Mononuclear cell (primary cell): ENCODE measurements around the gene CEBPZ. TPM values are rescaled to one million over a fixed set of nuclear protein-coding genes. Genes with fewer than 3 reads are reported as not detected.
"Not testable (repeated sequence)": the region's sequence is repeated elsewhere in the genome, so short reads cannot be mapped to it uniquely, and the experiment has no call there.

Source experiments
- H3K27me3 ChIP-seq: 2 replicates; pipeline ENCODE4 v1.6.0; 2011; ENCODE audit warnings: low read length, control low read depth; ENCODE audit not compliant: insufficient read depth
- H3K4me1 ChIP-seq: 2 replicates; pipeline ENCODE4 v1.5.1; 2011; ENCODE audit warnings: mild to moderate bottlenecking, low read length, control low read depth; ENCODE audit not compliant: insufficient read depth
- H3K4me3 ChIP-seq: 2 replicates; pipeline ENCODE4 v1.5.1; 2011; ENCODE audit warnings: mild to moderate bottlenecking, low read length, moderate library complexity
- H3K9me3 ChIP-seq: 2 replicates; pipeline ENCODE4 v1.5.1; 2011; ENCODE audit warnings: low read depth, mild to moderate bottlenecking, control low read depth, low read length
- total RNA-seq: library from RNA; depleted of rRNA; stranded (reverse); fragments of >200 nt; gene quantifications from one replicate; pipeline ENCODE4 v1.2.3, GENCODE V29; 2012

CEBPZ gene
- total RNA-seq, 1 donor = 78.4 TPM

DNA sequence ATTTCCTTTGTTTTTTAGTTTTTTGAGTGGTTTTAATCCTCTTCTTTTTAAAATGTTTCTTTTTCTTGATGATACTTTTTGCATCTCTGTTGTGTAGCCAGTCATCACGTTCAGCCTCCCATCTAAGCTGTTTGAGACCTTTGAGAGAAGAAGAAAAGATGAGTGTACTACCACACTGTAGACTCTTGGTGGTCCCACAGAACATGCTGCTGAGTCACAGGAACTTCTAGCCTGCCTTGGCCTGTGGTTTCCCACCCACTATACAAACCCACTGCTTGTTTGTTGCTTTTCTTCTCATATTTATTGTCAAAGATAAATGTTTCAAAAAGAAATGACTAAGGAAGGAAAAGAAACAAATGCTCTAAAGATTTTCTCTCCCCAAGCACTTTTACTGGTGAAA lies 29.6 kb downstream of the CEBPZ start:
- Histone ChIP-seq H3K9me3 (peaks cover 6% of the 10 kb centered on the region), H3K27me3 (no peaks in the 10 kb centered on the region), H3K4me1 (peaks cover 21% of the 10 kb centered on the region), H3K4me3 (no peak overlapping the region)

DNA sequence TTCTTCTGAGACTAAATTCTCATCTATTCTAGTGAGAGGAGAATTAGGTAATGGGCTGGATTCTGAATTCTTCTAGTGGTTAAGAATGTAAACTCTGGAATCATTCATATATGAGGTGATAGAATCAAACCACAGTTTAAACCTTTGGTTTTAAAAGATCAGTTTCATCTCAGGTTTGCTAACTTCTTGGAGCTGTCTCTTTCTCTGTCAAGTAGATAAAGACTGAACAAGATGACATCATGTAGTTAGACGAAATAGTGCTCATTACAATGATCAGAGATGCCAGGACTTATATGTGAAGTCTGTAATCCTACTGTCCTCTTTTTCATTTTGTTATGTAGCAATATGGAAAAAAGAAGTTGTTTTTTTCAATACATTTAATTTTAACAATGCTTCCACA lies 30.2 kb downstream of the CEBPZ start:
- Histone ChIP-seq H3K4me1 (peaks cover 21% of the 10 kb centered on the region), H3K9me3 (peaks cover under 1% of the 10 kb centered on the region), H3K27me3 (no peaks in the 10 kb centered on the region), H3K4me3 (no peak overlapping the region)

DNA sequence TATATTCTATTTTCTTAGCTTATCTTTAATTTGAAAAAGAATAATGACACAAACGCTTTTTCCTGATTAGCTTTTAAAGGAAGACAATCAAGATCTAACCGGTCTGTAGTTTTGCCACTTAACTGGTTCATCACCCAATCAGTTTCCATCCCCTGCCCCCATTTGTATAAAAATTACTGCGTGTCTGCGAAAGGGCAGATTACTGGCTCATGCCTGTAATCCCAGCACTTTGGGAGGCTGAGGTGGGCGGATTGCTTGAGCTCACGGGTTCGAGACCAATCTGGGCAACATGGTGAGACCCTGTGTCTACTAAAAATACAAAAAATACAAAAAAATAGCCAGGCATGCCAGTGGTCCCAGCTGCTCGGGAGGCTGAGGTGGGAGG lies 32.7 kb downstream of the CEBPZ start:
- Histone ChIP-seq H3K27me3 (no peaks in the 10 kb centered on the region), H3K4me1 (peaks cover 27% of the 10 kb centered on the region), H3K9me3 (no peaks in the 10 kb centered on the region), H3K4me3 (no peak overlapping the region)

DNA sequence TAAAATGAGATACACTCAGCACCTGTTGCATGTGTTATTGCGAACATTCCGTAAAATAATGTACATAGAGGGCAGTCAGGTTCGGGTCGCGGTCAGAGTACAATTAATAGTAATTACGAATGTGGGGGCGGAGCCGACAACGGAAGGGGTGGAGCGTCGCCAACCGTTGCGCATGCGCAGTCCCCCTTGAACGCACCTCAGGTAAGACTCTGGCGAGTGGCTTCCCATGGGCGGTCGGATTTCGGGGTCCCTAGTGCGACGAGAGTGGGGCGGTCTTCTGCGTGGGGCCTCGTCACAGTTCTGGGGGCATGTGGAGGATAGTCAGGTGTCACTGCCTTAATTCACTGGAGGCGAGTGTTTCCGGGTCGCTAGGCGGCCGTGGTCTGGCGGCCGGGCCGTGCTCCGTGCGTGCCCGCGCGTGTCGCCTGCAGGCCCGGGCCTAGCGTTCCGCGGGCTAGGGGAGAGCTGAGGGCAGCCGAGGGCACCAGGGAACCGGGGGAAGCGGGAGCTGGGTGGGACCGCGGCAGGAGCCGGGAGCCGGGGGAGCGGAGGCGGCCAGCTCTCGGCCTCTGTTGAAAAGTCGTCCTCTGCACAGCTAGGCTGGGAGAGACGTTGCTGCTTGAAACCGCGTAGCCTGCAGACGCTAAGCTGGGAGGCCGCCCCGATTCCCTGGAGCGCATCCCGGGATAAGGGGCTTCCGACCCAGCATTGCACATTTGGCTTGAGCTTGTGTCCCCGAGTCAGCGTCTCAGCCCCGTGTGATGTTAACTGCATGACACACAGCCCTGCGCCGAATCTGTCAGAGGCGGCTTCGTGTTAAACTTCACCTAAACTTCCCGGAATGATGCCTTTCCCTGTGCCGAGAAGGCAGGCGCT lies 34.8 kb downstream of the CEBPZ start, which contains the start of gene CEBPZOS:
CEBPZOS (plus strand) TSS at position 177 of the 876 bp plus-strand sequence. CDS start 3,209 bp downstream, outside the sequence.
- H3K27me3 ChIP-seq = no peaks in the 10 kb centered on the region
- peaks cover 32% of the 10 kb centered on the region for H3K4me1 ChIP-seq
- peak within 1 kb of the TSS; percentile 72 for H3K4me3 ChIP-seq
- H3K9me3 ChIP-seq = no peaks in the 10 kb centered on the region

DNA sequence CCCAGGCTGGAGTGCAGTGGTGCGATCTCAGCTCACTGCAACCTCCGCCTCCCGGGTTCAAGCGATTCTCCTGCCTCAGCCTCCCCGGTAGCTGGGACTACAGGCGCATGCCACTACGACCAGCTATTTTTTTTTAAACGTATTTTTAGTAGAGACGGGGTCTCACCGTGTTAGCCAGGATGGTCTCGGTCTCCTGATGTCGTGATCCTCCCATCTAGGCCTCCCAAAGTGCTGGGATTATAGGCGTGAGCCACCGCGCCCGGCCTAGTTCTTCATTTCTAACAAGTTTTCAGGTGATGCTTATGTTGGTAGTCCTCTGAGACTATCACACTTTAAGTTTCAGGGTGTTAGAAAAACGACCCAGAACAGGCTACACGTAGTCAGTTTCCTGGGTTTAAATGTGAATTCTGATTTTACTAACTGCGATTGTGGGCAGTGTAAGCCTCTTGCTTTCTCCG lies 35.5 kb downstream of the CEBPZ start:
- peak overlapping the region; percentile 72 for H3K4me3 ChIP-seq

DNA sequence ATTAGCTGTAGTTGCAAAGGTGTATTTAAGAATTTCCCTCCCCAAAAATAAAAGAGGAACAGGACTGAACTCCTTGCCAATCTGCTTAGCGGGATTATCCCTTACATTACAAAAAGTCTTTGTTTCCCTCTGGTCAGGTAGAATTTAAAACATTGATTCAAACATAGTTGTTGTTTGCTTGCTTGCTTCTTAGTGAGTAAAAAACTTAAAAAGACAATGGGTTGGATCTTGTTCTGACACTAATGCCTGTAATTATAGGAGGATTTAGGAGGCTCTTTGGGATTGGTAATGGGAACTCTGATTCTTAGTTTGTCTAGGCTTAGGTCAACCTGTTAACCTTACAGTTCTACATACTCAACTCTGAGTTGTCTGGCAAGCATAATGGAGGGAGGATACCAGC lies 38.8 kb downstream of the CEBPZ start:
- Histone ChIP-seq H3K4me1 (peaks cover 40% of the 10 kb centered on the region), H3K4me3 (no peak overlapping the region), H3K27me3 (no peaks in the 10 kb centered on the region), H3K9me3 (no peaks in the 10 kb centered on the region)

More for the DNA sequence above, 35.5 kb downstream of the CEBPZ start:
- peaks cover 38% of the 10 kb centered on the region for H3K4me1 ChIP-seq
- not testable (repeated sequence) for H3K27me3 ChIP-seq, H3K9me3 ChIP-seq

DNA sequence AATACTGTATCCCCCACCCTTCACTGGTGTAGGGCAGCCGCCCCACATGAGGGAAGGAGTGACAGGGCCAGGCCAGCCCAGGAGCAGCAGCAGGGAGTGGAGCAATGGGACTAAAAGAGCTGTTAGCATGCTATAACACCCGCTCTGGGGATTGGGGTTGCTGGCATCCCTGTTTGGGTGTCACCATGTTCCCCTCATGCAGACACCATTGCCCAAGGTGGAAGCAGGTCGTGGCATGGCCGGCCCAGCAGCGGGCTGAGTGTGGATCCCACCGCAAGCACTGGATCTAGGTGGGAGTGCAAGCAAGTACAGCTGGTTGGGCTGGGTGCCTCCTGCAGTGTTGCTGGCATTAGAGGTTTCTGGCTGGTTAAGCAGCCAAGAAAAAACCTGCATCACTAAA lies 39.6 kb downstream of the CEBPZ start:
- H3K4me1 ChIP-seq = peaks cover 32% of the 10 kb centered on the region
- H3K27me3 ChIP-seq = no peaks in the 10 kb centered on the region
- H3K9me3 ChIP-seq = no peaks in the 10 kb centered on the region
- no peak overlapping the region for H3K4me3 ChIP-seq

DNA sequence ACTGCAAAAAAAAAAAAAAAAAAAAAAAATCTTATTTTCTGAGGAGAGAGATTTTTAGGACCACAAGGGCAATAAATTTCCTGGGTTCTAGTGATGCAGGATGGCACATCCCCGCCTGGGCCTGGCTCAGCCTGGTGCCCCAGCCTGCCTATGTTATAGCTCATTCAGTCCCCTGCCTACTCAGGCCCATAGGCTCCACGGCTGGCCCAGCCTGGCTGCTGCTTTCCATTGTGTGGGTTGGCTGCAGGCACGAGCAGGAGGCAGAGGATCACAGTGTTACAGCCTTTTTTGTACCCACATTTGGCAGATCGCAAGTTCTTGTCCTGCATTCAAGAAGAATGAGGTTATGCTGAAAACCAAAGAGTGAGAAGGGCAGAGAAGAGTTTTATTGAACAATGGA lies 40.1 kb downstream of the CEBPZ start:
- Histone ChIP-seq H3K4me1 (peaks cover 32% of the 10 kb centered on the region), H3K27me3 (no peaks in the 10 kb centered on the region), H3K9me3 (no peaks in the 10 kb centered on the region), H3K4me3 (no peak overlapping the region)

DNA sequence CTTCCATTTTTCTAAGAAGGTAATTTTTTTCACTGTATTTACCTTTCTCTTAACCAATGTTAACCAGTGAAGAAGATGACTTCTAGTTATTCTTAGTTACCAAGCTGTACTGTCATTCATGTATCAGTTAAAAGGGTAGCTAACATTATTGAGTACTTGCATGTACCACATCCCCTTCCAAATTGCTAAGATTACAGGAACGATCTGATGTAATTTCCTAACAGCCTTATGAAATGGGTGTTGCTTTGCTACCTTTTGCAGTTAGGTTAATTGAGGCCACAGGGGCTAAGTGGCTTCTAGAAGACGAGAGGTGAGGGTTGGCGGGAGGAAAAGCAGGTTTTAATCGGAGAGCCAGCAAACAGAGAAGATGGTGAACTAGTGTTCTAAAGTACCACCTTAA lies 41.1 kb downstream of the CEBPZ start:
- Histone ChIP-seq H3K27me3 (no peaks in the 10 kb centered on the region), H3K4me3 (no peak overlapping the region), H3K4me1 (peaks cover 26% of the 10 kb centered on the region), H3K9me3 (no peaks in the 10 kb centered on the region)

DNA sequence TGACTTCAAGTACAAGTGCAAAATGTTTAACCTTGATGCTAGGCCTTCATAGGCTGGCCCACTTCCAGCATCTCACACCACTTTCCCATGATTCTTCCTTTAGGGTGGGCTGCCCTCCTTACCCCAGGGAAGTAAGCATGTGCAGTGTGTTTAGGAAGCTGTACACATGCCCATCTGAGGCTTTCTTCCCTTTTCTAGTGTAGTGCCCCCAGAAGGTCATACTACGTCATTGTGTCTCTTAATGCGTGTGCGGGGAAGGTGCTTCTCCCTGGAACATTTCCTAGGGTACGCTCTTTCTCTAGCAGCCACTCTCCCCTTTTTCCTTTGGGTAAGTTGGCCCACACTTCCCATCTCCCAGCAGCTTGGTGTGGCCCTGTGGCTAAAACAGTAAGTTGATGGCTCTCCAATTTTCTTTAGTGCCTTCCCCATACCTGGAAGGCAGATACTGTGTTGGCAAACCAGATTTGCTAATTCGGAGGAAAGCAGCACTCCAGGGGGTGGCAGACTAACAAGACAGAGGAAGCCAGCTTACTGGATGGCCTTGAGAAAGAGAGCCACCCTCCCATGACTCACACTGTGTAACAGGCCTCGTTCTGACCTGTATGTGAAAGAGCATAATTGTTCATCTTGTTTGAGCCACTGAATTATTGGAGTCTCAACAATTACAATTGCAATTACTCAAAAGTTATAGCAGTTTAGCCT lies 41.8 kb downstream of the CEBPZ start:
- H3K4me3 ChIP-seq = no peak overlapping the region
- H3K27me3 ChIP-seq = no peaks in the 10 kb centered on the region
- no peaks in the 10 kb centered on the region for H3K9me3 ChIP-seq
- H3K4me1 ChIP-seq = peaks cover 26% of the 10 kb centered on the region

DNA sequence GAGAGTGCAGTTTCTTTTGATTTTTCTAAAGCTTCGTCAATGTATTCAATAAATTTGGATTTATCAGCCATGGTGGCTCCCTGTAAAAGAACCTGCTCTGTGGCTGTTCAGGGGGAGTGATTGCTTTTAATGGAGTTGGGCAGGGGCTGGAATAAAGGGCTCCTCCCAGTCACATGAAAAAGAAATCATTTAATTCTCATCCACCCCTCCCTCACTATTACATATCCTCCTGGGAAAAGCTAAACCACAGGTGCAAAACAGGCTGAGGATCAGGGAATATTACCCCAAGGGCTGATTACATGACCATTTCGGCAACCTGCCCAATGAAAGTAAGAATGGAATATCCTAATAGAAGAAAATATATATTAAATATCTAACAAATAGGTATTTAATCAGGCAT lies 42.8 kb downstream of the CEBPZ start, which contains the start of gene SULT6B1:
SULT6B1 (minus strand) TSS at position 101 of the 400 bp plus-strand sequence; CDS start at position 71, 30 bp downstream.
- H3K9me3 ChIP-seq = no peaks in the 10 kb centered on the region
- H3K4me3 ChIP-seq = no peak within 1 kb of the TSS
- H3K27me3 ChIP-seq = no peaks in the 10 kb centered on the region
- H3K4me1 ChIP-seq = peaks cover 26% of the 10 kb centered on the region

DNA sequence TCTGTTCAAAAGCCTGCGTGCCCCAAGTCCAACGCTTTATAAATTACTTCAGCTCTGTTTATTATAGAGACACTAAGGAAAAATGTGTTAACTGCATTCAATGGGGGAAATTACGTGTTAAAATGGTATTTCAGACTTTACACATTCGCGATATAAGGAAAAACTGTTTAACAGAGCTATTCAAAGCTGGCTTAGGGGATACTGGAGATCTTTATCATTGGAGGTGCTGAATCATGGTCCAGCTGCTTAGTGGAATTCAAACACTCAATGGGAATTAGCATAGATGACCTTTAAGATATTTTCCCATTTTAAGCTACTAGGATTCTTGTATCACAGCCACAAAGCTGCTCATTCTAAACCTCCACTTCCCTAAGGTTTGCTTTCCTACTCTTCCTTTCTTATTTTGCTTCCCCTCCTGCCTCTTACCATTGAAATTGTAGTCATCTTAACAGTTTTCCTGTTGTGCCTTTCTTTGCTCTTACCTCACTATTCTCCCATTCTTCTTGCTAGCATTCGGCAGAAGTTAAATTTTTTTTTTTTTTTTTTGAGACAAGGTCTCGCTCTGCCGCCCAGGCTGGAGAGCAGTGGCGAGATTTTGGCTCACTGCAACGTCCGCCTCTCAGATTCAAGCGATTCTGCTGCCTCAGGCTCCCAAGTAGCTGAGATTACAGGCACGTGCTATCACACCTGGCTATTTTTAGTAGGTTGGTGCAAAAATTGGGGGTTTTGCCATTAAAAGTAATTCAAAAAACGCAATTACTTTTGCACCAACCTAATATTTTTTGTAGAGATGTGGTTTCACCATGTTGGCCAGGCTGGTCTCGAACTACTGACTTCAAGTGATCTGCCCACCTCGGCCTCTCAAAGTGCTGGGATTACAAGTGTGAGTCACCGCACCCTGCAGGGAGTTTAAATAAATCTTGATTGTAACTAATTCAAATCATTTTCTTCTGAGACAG lies 49.4 kb downstream of the CEBPZ start:
- H3K4me1 ChIP-seq = no peaks in the 10 kb centered on the region
- H3K27me3 ChIP-seq = no peaks in the 10 kb centered on the region
- no peak overlapping the region for H3K4me3 ChIP-seq

DNA sequence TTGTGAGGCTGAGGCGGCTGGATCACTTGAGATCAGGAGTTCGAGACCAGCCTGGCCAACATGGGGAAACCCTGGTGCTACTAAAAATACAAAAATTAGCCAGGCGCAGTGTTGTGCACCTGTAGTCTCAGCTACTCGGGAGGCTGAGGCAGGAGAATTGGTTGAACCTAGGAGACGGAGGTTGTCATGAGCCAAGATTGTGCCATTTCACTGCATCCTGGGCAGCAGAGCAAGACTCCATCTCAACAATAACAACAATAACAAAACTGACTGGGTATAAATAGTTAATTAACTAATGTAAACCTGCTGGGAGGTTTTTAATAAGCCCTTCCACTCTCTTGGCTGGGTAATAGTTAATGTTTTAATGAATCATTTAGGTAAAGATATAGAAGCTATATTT lies 50.8 kb downstream of the CEBPZ start:
- H3K4me1 ChIP-seq = no peaks in the 10 kb centered on the region
- H3K4me3 ChIP-seq = no peak overlapping the region
- no peaks in the 10 kb centered on the region for H3K27me3 ChIP-seq

More for the DNA sequence above, 49.4 kb downstream of the CEBPZ start:
- no peaks in the 10 kb centered on the region for H3K9me3 ChIP-seq

DNA sequence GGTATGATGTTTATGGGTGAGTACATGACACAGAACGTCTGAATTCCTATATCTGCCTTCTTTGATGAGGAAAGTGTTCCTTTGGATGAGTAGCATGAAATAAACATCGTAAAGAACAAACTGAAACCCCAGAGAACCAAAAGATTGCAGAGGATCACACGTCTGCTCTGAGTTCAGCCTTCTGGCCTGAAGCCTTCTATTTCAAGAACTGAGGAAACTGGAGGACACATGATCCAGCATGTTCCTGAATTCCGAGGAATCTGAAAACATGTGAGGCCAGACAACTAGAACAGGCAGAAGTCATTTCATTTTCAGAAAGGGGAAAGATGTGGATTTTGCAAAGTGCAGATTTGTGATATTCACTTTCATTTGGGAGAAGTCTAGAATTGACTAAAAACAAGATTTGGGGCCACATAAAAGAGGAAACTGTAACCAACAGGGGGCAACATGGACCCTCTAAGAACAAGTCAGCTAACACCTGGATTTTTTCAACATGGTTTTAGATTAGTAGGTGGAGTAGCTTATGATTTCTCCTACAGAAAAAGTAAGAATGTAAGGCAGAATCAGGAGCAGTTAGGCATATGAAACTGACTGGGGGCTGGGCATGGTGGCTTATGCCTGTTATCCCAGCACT lies 51.3 kb downstream of the CEBPZ start:
- Histone ChIP-seq H3K4me3 (no peak overlapping the region), H3K9me3 (no peaks in the 10 kb centered on the region), H3K4me1 (no peaks in the 10 kb centered on the region), H3K27me3 (no peaks in the 10 kb centered on the region)

More for the DNA sequence above, 50.8 kb downstream of the CEBPZ start:
- no peaks in the 10 kb centered on the region for H3K9me3 ChIP-seq
